ENCODE data around the gene ATG101.

The ATG101 gene

DNA sequence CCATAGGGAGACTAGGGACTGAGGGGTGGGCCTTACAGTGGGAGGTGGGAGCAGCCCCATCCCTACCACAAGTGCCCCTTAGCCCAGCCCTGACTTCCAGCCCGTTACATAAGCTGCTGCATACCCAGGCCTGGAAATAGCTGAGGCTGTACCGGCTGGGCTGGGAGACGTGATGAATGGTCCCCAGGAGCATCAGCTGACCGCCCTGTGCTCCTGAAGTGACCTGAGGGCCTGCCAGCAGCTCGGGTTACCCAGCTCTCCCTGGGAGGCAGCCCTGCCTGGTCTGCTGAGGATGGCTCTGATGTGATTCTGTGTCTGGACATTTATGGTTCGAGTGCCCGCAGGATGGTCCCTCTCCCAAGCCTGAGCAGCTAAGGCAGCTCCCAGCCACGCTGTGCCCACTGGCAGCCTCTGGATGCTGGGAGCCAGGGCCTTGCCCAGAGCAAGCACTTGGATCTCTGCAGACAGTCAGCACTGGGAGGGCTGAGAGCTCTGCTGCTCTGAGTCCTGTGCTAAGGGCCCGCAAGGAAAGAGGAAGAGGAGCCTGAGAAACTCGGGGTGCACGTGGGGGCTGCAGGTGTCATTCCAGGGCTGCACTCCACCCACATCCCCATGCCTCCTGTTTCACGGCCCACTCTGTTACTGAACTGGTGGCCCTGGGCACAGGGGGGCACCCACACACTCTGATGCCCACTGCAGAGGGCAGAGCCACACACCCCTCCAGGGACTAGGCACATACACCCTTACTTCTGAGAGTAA, 42.5 kb upstream of the ATG101 start:
- Histone ChIP-seq H4K91ac (ENCODE audit: low read depth, low read length) (no peak overlapping the region), H2BK120ac (ENCODE audit: insufficient read depth, low read length, poor library complexity) (no peak overlapping the region), H3K9ac (ENCODE audit: low read length) (no peak overlapping the region), H3K27me3 (ENCODE audit: insufficient read depth, low read length) (peaks cover 5% of the 10 kb centered on the region), H3K36me3 (ENCODE audit: control insufficient read depth in 1 of 2, insufficient read depth in 2 of 2, low read length in 2 of 2) (no peaks in the 10 kb centered on the region), H3K27ac (ENCODE audit: low read depth, low read length) (no peak overlapping the region), H3K14ac (ENCODE audit: low read length) (no peak overlapping the region), H4K8ac (ENCODE audit: low read depth, low read length) (no peak overlapping the region), H2AFZ (ENCODE audit: insufficient read depth, low read length, poor library complexity) (no peak overlapping the region), H3K4me2 (ENCODE audit: low read length) (no peak overlapping the region), H2BK12ac (ENCODE audit: low read length) (no peak overlapping the region), H3K4me1 (ENCODE audit: control insufficient read depth in 1 of 2, insufficient read depth in 2 of 2, low read length in 2 of 2) (peaks cover 7 to 16% of the 10 kb centered on the region in 2 experiments), H3K9me3 (ENCODE audit: insufficient read depth, low read depth, low read length) (no peaks in the 10 kb centered on the region), H3K4ac (ENCODE audit: low read depth, low read length) (no peak overlapping the region), H3K4me3 (ENCODE audit: low read depth, low read length) (no peak overlapping the region), H2AK5ac (ENCODE audit: low read length) (peak overlapping the region; percentile 50), H3K23ac (ENCODE audit: low read length) (no peak overlapping the region), H3K79me1 (ENCODE audit: low read length) (no peaks in the 10 kb centered on the region), H2BK5ac (ENCODE audit: low read depth, low read length, poor library complexity) (no peak overlapping the region), H3K18ac (ENCODE audit: low read length) (no peak overlapping the region), H4K12ac (ENCODE audit: low read depth, low read length) (no peak overlapping the region), H3K79me2 (ENCODE audit: control insufficient read depth, insufficient read depth, low read length, poor library complexity) (no peaks in the 10 kb centered on the region)
- WGBS (ENCODE audit: extremely low coverage, insufficient coverage, insufficient read length), result no CpG with 5 or more reads among the region's 12 CpGs
- no peak for DNase-seq

DNA sequence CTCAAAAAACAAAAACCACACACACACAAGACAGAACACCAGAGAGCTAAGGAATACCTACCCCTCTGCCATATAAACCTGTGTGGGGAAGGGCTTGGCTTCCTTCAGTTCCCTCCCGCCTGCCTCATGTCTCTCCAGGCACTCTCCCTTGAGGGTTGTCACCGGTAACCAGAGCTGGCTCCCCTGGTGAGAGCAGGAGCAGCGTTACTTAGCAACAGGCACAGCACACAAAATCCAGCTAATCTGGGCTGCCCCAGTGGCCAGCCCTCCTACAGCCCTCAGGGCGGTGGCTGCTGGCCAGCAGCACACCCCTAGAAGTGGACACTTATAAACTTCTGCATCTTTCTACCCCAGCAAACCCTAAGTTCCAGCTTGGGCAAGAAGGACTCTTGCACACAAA, 40.1 kb upstream of the ATG101 start:
- H3K36me3 ChIP-seq (ENCODE audit: control insufficient read depth in 1 of 2, insufficient read depth in 2 of 2, low read length in 2 of 2), result no peaks in the 10 kb centered on the region
- WGBS (ENCODE audit: extremely low coverage, insufficient coverage, insufficient read length), result no CpG with 5 or more reads among the region's 4 CpGs
- H3K9me3 ChIP-seq (ENCODE audit: insufficient read depth, low read depth, low read length), result no peaks in the 10 kb centered on the region

DNA sequence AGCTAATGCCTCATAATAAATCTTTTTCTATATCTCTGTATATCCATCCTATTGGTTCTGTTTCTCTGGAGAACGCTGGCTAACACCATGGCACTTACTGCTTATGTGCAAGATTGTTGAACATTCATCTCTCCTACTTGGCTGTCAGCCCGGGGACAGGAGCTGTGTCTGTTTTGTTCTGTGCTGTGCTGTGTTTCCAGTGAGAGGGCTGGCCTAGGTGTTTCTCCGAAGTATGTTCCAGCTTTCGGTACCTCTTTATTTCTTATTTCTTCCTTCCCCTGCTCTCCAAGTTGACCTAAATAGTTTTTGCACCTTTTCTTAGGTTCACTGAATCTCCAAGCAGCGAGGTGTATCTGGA, 37.4 kb upstream of the ATG101 start:
- H3K4me1 ChIP-seq (ENCODE audit: control insufficient read depth in 1 of 2, insufficient read depth in 2 of 2, low read length in 2 of 2), result peaks cover 8 to 14% of the 10 kb centered on the region in 2 experiments
- no peaks in the 10 kb centered on the region for H3K36me3 ChIP-seq (ENCODE audit: control insufficient read depth in 1 of 2, insufficient read depth in 2 of 2, low read length in 2 of 2)
- H2BK120ac ChIP-seq (ENCODE audit: insufficient read depth, low read length, poor library complexity), result no peak overlapping the region
- no peak overlapping the region for H2AFZ ChIP-seq (ENCODE audit: insufficient read depth, low read length, poor library complexity)
- peaks cover 1% of the 10 kb centered on the region for H3K9me3 ChIP-seq (ENCODE audit: insufficient read depth, low read depth, low read length)
- H3K23ac ChIP-seq (ENCODE audit: low read length), result no peak overlapping the region
- H3K27me3 ChIP-seq (ENCODE audit: insufficient read depth, low read length), result no peaks in the 10 kb centered on the region
- no peak overlapping the region for H3K14ac ChIP-seq (ENCODE audit: low read length)
- peaks cover 14% of the 10 kb centered on the region for H3K79me1 ChIP-seq (ENCODE audit: low read length)
- no peak overlapping the region for H2BK12ac ChIP-seq (ENCODE audit: low read length)
- no peak overlapping the region for H3K4me3 ChIP-seq (ENCODE audit: low read depth, low read length)
- H3K4ac ChIP-seq (ENCODE audit: low read depth, low read length), result no peak overlapping the region
- H3K27ac ChIP-seq (ENCODE audit: low read depth, low read length), result no peak overlapping the region
- no peak overlapping the region for H3K18ac ChIP-seq (ENCODE audit: low read length)
- no peak overlapping the region for H2BK5ac ChIP-seq (ENCODE audit: low read depth, low read length, poor library complexity)
- peak overlapping the region; percentile 59 for H3K4me2 ChIP-seq (ENCODE audit: low read length)
- no peak overlapping the region for H2AK5ac ChIP-seq (ENCODE audit: low read length)
- DNase-seq, result no peak
- peaks cover 3% of the 10 kb centered on the region for H3K79me2 ChIP-seq (ENCODE audit: control insufficient read depth, insufficient read depth, low read length, poor library complexity)
- H3K9ac ChIP-seq (ENCODE audit: low read length), result no peak overlapping the region
- H4K12ac ChIP-seq (ENCODE audit: low read depth, low read length), result no peak overlapping the region
- no CpG with 5 or more reads among the region's 5 CpGs for WGBS (ENCODE audit: extremely low coverage, insufficient coverage, insufficient read length)
- no peak overlapping the region for H4K91ac ChIP-seq (ENCODE audit: low read depth, low read length)
- H4K8ac ChIP-seq (ENCODE audit: low read depth, low read length), result peak overlapping the region; percentile 35

More for the DNA sequence above, 40.1 kb upstream of the ATG101 start:
- Histone ChIP-seq H3K9ac (ENCODE audit: low read length) (no peak overlapping the region), H3K23ac (ENCODE audit: low read length) (no peak overlapping the region), H3K79me2 (ENCODE audit: control insufficient read depth, insufficient read depth, low read length, poor library complexity) (peaks cover 2% of the 10 kb centered on the region), H2BK12ac (ENCODE audit: low read length) (no peak overlapping the region), H3K27ac (ENCODE audit: low read depth, low read length) (no peak overlapping the region), H3K4ac (ENCODE audit: low read depth, low read length) (no peak overlapping the region), H3K18ac (ENCODE audit: low read length) (no peak overlapping the region), H3K27me3 (ENCODE audit: insufficient read depth, low read length) (no peaks in the 10 kb centered on the region), H3K4me2 (ENCODE audit: low read length) (no peak overlapping the region), H3K4me3 (ENCODE audit: low read depth, low read length) (no peak overlapping the region), H4K12ac (ENCODE audit: low read depth, low read length) (no peak overlapping the region), H2BK120ac (ENCODE audit: insufficient read depth, low read length, poor library complexity) (no peak overlapping the region), H2BK5ac (ENCODE audit: low read depth, low read length, poor library complexity) (no peak overlapping the region), H3K14ac (ENCODE audit: low read length) (no peak overlapping the region), H2AK5ac (ENCODE audit: low read length) (no peak overlapping the region), H4K91ac (ENCODE audit: low read depth, low read length) (no peak overlapping the region), H4K8ac (ENCODE audit: low read depth, low read length) (no peak overlapping the region), H2AFZ (ENCODE audit: insufficient read depth, low read length, poor library complexity) (no peak overlapping the region), H3K79me1 (ENCODE audit: low read length) (peaks cover 6% of the 10 kb centered on the region), H3K4me1 (ENCODE audit: control insufficient read depth in 1 of 2, insufficient read depth in 2 of 2, low read length in 2 of 2) (peaks cover 7 to 13% of the 10 kb centered on the region in 2 experiments)
- DNase-seq, result no peak

DNA sequence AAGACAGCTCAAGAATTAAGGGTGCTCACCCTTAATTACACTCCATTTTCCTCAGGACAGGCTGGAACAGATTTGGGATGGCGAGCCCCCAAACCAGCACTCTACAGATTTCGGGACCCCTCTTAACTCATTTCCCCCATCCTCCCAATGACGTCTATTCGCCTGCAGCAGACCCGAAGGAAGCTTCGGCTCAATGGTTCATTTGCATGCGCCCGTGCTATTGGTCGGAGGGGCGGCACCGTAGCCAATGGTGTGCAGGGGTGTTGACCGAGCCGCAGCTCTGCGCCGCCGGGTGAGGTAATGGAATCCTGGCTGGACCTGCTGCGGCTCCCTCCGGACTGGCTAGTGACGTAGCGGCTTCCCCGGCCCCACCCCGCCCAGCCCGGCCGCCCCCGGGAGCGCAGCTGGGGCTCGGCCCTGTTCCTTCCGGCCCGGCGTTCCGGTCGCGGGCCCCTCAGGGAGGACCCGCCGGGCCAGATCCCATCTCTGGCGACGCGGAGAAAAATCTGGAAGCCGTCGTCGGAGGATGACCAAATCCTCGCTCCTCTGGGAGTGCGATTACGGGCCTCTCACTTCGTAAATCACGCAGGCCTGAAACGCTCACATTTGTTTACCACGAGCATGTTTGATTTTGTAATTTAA, 36.9 kb upstream of the ATG101 start:
- H2AFZ ChIP-seq (ENCODE audit: insufficient read depth, low read length, poor library complexity), result peak overlapping the region; percentile 51
- peak overlapping the region; percentile 33 for H2BK5ac ChIP-seq (ENCODE audit: low read depth, low read length, poor library complexity)
- peak overlapping the region; percentile 81 for H4K8ac ChIP-seq (ENCODE audit: low read depth, low read length)
- H3K27ac ChIP-seq (ENCODE audit: low read depth, low read length), result peak overlapping the region; percentile 42
- H3K79me2 ChIP-seq (ENCODE audit: control insufficient read depth, insufficient read depth, low read length, poor library complexity), result peaks cover 3% of the 10 kb centered on the region
- H3K9ac ChIP-seq (ENCODE audit: low read length), result no peak overlapping the region
- H4K12ac ChIP-seq (ENCODE audit: low read depth, low read length), result peak overlapping the region; percentile 66
- no peaks in the 10 kb centered on the region for H3K36me3 ChIP-seq (ENCODE audit: control insufficient read depth in 1 of 2, insufficient read depth in 2 of 2, low read length in 2 of 2)
- WGBS (ENCODE audit: extremely low coverage, insufficient coverage, insufficient read length), result no CpG with 5 or more reads among the region's 48 CpGs
- H2AK5ac ChIP-seq (ENCODE audit: low read length), result no peak overlapping the region
- H3K9me3 ChIP-seq (ENCODE audit: insufficient read depth, low read depth, low read length), result peaks cover 1% of the 10 kb centered on the region
- H3K79me1 ChIP-seq (ENCODE audit: low read length), result peaks cover 16% of the 10 kb centered on the region
- no peak overlapping the region for H2BK12ac ChIP-seq (ENCODE audit: low read length)
- peak; percentile 94 to 96 for DNase-seq
- no peak overlapping the region for H3K4me3 ChIP-seq (ENCODE audit: low read depth, low read length)
- H4K91ac ChIP-seq (ENCODE audit: low read depth, low read length), result no peak overlapping the region
- H3K4me1 ChIP-seq (ENCODE audit: control insufficient read depth in 1 of 2, insufficient read depth in 2 of 2, low read length in 2 of 2), result peaks cover 11 to 16% of the 10 kb centered on the region in 2 experiments
- peak overlapping the region; percentile 55 for H2BK120ac ChIP-seq (ENCODE audit: insufficient read depth, low read length, poor library complexity)
- no peak overlapping the region for H3K14ac ChIP-seq (ENCODE audit: low read length)
- no peak overlapping the region for H3K23ac ChIP-seq (ENCODE audit: low read length)
- H3K18ac ChIP-seq (ENCODE audit: low read length), result no peak overlapping the region
- H3K4me2 ChIP-seq (ENCODE audit: low read length), result peak overlapping the region; percentile 70
- H3K27me3 ChIP-seq (ENCODE audit: insufficient read depth, low read length), result no peaks in the 10 kb centered on the region
- no peak overlapping the region for H3K4ac ChIP-seq (ENCODE audit: low read depth, low read length)

All from trophoblast cell (in vitro differentiated cells and primary cell).